ENCODE data around the gene APOBR. TPM values are rescaled to one million over a fixed set of nuclear protein-coding genes. Genes with fewer than 3 reads are reported as not detected.

APOBR gene
- polyA plus RNA-seq, 4 donors: 0.89 to 11.9 (median 2.3) TPM

DNA sequence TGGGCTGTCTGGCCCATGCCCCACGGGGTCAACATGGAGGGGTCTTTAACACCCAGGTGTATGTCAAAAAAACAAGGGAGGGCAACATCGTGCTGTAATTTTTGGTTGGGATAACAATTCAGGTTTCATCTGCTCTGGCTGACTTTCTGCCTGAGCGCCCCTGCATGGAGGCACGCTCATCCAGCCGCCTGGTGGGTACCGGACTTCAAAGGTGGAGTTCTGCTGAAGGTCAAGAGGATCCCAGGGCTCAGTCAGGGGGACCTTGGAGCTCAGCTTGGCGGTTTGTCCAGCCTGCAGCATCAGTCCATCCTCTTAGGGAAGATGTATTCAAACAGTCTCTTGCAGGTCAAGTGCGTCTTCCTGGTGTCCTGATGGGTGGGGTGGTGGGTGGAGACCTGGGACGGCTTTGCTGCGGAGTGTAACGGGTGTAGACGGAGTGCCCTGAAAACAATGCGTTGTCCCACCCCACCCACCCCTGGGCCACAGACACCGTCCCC is 53.9 kb downstream of the APOBR start:
- Histone ChIP-seq H3K27ac (ENCODE audit: low read depth in 1 of 3, low read length in 2 of 3) (no peak overlapping the region), H3K27me3 (ENCODE audit: control insufficient read depth in 3 of 3, insufficient read depth in 3 of 3, low read length in 3 of 3) (no peaks in the 10 kb centered on the region), H3K36me3 (ENCODE audit: control insufficient read depth in 3 of 3, insufficient read depth in 2 of 3, low read depth in 1 of 3, low read length in 3 of 3) (no peaks in the 10 kb centered on the region), H3K4me3 (ENCODE audit: low read depth in 1 of 3, low read length in 3 of 3) (no peak overlapping the region), H3K4me1 (ENCODE audit: control insufficient read depth in 3 of 3, insufficient read depth in 2 of 3, low read depth in 1 of 3, low read length in 2 of 3) (peaks cover 0 to 4% (median 0%) of the 10 kb centered on the region in 3 donors), H3K9me3 (ENCODE audit: control insufficient read depth in 2 of 2, insufficient read depth in 1 of 2, low read depth in 1 of 2, low read length in 1 of 2) (no peaks in the 10 kb centered on the region)
- 79 to 85% (median 80%) methylated on average over 14 of the region's 14 CpGs for WGBS, 3 donors
- no peak for DNase-seq
- no peak for FAIRE-seq

Other genes starting within 250 kb of the APOBR start
- 1 to 10 TPM in 2 of 4 donors, under 1 TPM in 2; under 0.01 to 1.8 (median 0.71) TPM for gene SBK1, start 202.1 kb upstream of the APOBR start, polyA plus RNA-seq
- 1 to 10 TPM in 1 of 4 donors, under 1 TPM in 2, not detected in 1; 0.24 to 2.8 (median 0.54) TPM for gene NPIPB6, start 131.1 kb upstream of the APOBR start, polyA plus RNA-seq
- 10 to 100 TPM; 67.3 to 78.1 (median 74.2) TPM for gene EIF3CL, start 90.8 kb upstream of the APOBR start, polyA plus RNA-seq
- gene NPIPB7, start 22.3 kb upstream of the APOBR start, polyA plus RNA-seq: under 1 TPM in 2 of 4 donors, not detected in 2; 0.10 to 0.46 TPM
- 10 to 100 TPM in 2 of 4 donors, 1 to 10 TPM in 2; 4.7 to 81.3 (median 20.3) TPM for gene CLN3, start 2.6 kb upstream of the APOBR start, polyA plus RNA-seq
- under 1 TPM in 2 of 4 donors, not detected in 2; 0.15 to 0.46 TPM for gene IL27, start 12.2 kb downstream of the APOBR start, polyA plus RNA-seq
- 100 to 1,000 TPM in 1 of 4 donors, 10 to 100 TPM in 1, 1 to 10 TPM in 2; 3.1 to 104 (median 13.0) TPM for gene NUPR1, start 44.3 kb downstream of the APOBR start, polyA plus RNA-seq
- 10 to 100 TPM; 18.1 to 46.3 (median 34.1) TPM for gene SGF29, start 59.3 kb downstream of the APOBR start, polyA plus RNA-seq
- gene SULT1A2, start 102.4 kb downstream of the APOBR start, polyA plus RNA-seq: 100 to 1,000 TPM in 2 of 4 donors, 10 to 100 TPM in 1, 1 to 10 TPM in 1; 6.5 to 321 (median 123) TPM
- 100 to 1,000 TPM in 2 of 4 donors, 10 to 100 TPM in 2; 69.7 to 710 (median 271) TPM for gene SULT1A1, start 115.4 kb downstream of the APOBR start, polyA plus RNA-seq
- 1 to 10 TPM in 1 of 4 donors, under 1 TPM in 1, not detected in 2; 0.03 to 2.2 TPM for gene NPIPB8, start 143.4 kb downstream of the APOBR start, polyA plus RNA-seq
- 100 to 1,000 TPM; 430 to 869 (median 564) TPM for gene EIF3C, start 216.8 kb downstream of the APOBR start, polyA plus RNA-seq